ENCODE data around the gene SPATA6L.
"Not testable (repeated sequence)": the region's sequence is repeated elsewhere in the genome, so short reads cannot be mapped to it uniquely, and the experiment has no call there.

- not testable (repeated sequence) for TF ChIP-seq CTCF (IDR thresholded peaks at IDR 0.05); ATF3 (CRISPR knock-in tag; conservative IDR thresholded peaks at IDR 0.05); USF2 (CRISPR knock-in tag; IDR thresholded peaks at IDR 0.05); USF1 (CRISPR knock-in tag; IDR thresholded peaks at IDR 0.05); ZNF532 (CRISPR knock-in tag; IDR thresholded peaks at IDR 0.05; ENCODE audit: borderline replicate concordance); JUN (CRISPR knock-in tag; IDR thresholded peaks at IDR 0.05); RELA (CRISPR knock-in tag; IDR thresholded peaks at IDR 0.05; ENCODE audit: borderline replicate concordance); MAX (CRISPR knock-in tag; IDR thresholded peaks at IDR 0.05)
Observed at GRCh38 chr9:4660665-4661064, 5.6 kb downstream of the SPATA6L start.

Data from WTC11 (cell line).